ENCODE measurements around the gene TAF10. TPM values are rescaled to one million over a fixed set of nuclear protein-coding genes. Genes with fewer than 3 reads are reported as not detected.

TAF10 gene
- total and polyA plus RNA-seq, 2 of the 13 experiments (the other 11 are each of a cell fraction or from before 2014, with no cell fraction given) = 71.3 to 134 TPM

- no peak for TF ChIP-seq IKZF5 (CRISPR knock-in tag; IDR thresholded peaks at IDR 0.05)
- TF ChIP-seq TOE1 (CRISPR knock-in tag; IDR thresholded peaks at IDR 0.05) = no peak
- no peak for TF ChIP-seq RBFOX2 (IDR thresholded peaks at IDR 0.05; ENCODE audit: low read depth, low read length)
- TF ChIP-seq PHF5A (CRISPR knock-in tag; IDR thresholded peaks at IDR 0.05; ENCODE audit: low read depth, unreplicated experiment) = no peak
- no peak for TF ChIP-seq ZNF225 (CRISPR knock-in tag; IDR thresholded peaks at IDR 0.05)
- no peak for TF ChIP-seq MXD4 (CRISPR knock-in tag; IDR thresholded peaks at IDR 0.05)
- no peak for TF ChIP-seq MAFG (CRISPR knock-in tag; IDR thresholded peaks at IDR 0.05)
- peak; percentile 49; the same call in 1 of the 2 replicates for TF ChIP-seq RXRB (CRISPR knock-in tag; IDR thresholded peaks at IDR 0.05; ENCODE audit: borderline replicate concordance)
- TF ChIP-seq MTF2 (CRISPR knock-in tag; IDR thresholded peaks at IDR 0.05; ENCODE audit: borderline replicate concordance) = no peak
- TF ChIP-seq SRF (IDR thresholded peaks at IDR 0.05; ENCODE audit: low read depth, low read length) = no peak
- TF ChIP-seq ZNF512 (CRISPR knock-in tag; IDR thresholded peaks at IDR 0.05) = no peak
- no peak for TF ChIP-seq GLI4 (CRISPR knock-in tag; IDR thresholded peaks at IDR 0.05; ENCODE audit: borderline replicate concordance)
- TF ChIP-seq YEATS4 (CRISPR knock-in tag; IDR thresholded peaks at IDR 0.05; ENCODE audit: borderline replicate concordance) = no peak
- no peak for TF ChIP-seq EED (CRISPR knock-in tag; IDR thresholded peaks at IDR 0.05)
- TF ChIP-seq ZSCAN22 (CRISPR knock-in tag; IDR thresholded peaks at IDR 0.05) = no peak
- no peak for TF ChIP-seq JUNB (CRISPR knock-in tag; IDR thresholded peaks at IDR 0.05; ENCODE audit: borderline replicate concordance)
- no peak for TF ChIP-seq ZNF788 (CRISPR knock-in tag; IDR thresholded peaks at IDR 0.05; ENCODE audit: borderline replicate concordance)
- no peak for TF ChIP-seq IRF1 (CRISPR knock-in tag; IDR thresholded peaks at IDR 0.05; ENCODE audit: low read depth)
- TF ChIP-seq MED8 (CRISPR knock-in tag; IDR thresholded peaks at IDR 0.05; ENCODE audit: insufficient replicate concordance) = no peak
- no peak for TF ChIP-seq ELF4 (CRISPR knock-in tag; IDR thresholded peaks at IDR 0.05; ENCODE audit: borderline replicate concordance)
- TF ChIP-seq HNF4G (IDR thresholded peaks at IDR 0.05; ENCODE audit: borderline replicate concordance, low read depth, low read length) = no peak; the same call in 1 of the 2 replicates
- peak; percentile 53; the same call in 1 of the 2 replicates for TF ChIP-seq HNF4G (CRISPR knock-in tag; IDR thresholded peaks at IDR 0.05; ENCODE audit: borderline replicate concordance, low read depth)
- TF ChIP-seq FOXO1 (CRISPR knock-in tag; IDR thresholded peaks at IDR 0.05) = peak; percentile 37; the same call in 1 of the 2 replicates
- TF ChIP-seq SRSF9 (IDR thresholded peaks at IDR 0.05; ENCODE audit: borderline replicate concordance, insufficient read depth, low read depth, low read length, poor library complexity, severe bottlenecking) = no peak
- 0 out of 2 replicates have a peak, but pooled peaks have one; percentile 38 for TF ChIP-seq ELF3 (CRISPR knock-in tag; IDR thresholded peaks at IDR 0.05)
- TF ChIP-seq TRIM22 (IDR thresholded peaks at IDR 0.05) = no peak
Observed at GRCh38 chr11:6635082-6635932, 23.3 kb upstream of the TAF10 start (continued).

Data from HepG2 (cell line).